Endothelial cell (in vitro differentiated cells): Measurements from ENCODE around the gene SLC49A4. TPM values are rescaled to one million over a fixed set of nuclear protein-coding genes. Genes with fewer than 3 reads are reported as not detected.

Experiments used
- DNase-seq: peaks from one replicate; pipeline ENCODE4 v3.0.0; 2021; ENCODE audit warnings: low spot score
- H3K27ac Mint-ChIP-seq: one replicate; pipeline ENCODE4 v1.8.0; 2021; ENCODE audit warnings: mixed read lengths, inconsistent platforms; ENCODE audit not compliant: unreplicated experiment
- H3K27me3 Mint-ChIP-seq: one replicate; pipeline ENCODE4 v1.8.0; 2021; ENCODE audit warnings: mild to moderate bottlenecking, moderate library complexity, mixed read lengths, inconsistent platforms; ENCODE audit not compliant: unreplicated experiment
- H3K36me3 Mint-ChIP-seq: one replicate; pipeline ENCODE4 v1.8.0; 2021; ENCODE audit warnings: mild to moderate bottlenecking, low read depth, mixed read lengths, inconsistent platforms; ENCODE audit not compliant: unreplicated experiment
- H3K4me1 Mint-ChIP-seq: one replicate; pipeline ENCODE4 v1.8.0; 2021; ENCODE audit warnings: mild to moderate bottlenecking, mixed read lengths, inconsistent platforms; ENCODE audit not compliant: unreplicated experiment
- H3K4me3 Mint-ChIP-seq: one replicate; pipeline ENCODE4 v1.8.0; 2021; ENCODE audit warnings: mild to moderate bottlenecking, mixed read lengths, inconsistent platforms; ENCODE audit not compliant: unreplicated experiment
- H3K9me3 Mint-ChIP-seq: one replicate; pipeline ENCODE4 v1.8.0; 2021; ENCODE audit warnings: mixed read lengths, inconsistent platforms; ENCODE audit not compliant: unreplicated experiment
- total RNA-seq: library from RNA; stranded (reverse); fragmentation: NEBNext Ultra II Directional; extraction: Animal tissue kit (Norgen Biotek cat#: 25700); gene quantifications from one replicate; pipeline ENCODE4 v1.2.1, GENCODE V29; 2021; ENCODE audit not compliant: unreplicated experiment
- TF ChIP-seq, protein P1 (sequence below): fragments of 200-600 bp; sonication (generic); IDR thresholded peaks from one replicate; pipeline ENCODE4 v1.5.0; 2021; ENCODE audit warnings: antibody characterized with exemption; ENCODE audit not compliant: unreplicated experiment

The SLC49A4 gene
- total RNA-seq, 1 donor from 2014 or later = 10.2 TPM

- peaks cover 2% of the 10 kb centered on the region for H3K27me3 Mint-ChIP-seq
- peaks cover 10% of the 10 kb centered on the region for H3K36me3 Mint-ChIP-seq
- DNase-seq = no peak
- H3K4me3 Mint-ChIP-seq = no peak overlapping the region
- H3K27ac Mint-ChIP-seq = no peak overlapping the region
- H3K4me1 Mint-ChIP-seq = peaks cover 8% of the 10 kb centered on the region
- no peaks in the 10 kb centered on the region for H3K9me3 Mint-ChIP-seq
- TF ChIP-seq, protein P1, sequence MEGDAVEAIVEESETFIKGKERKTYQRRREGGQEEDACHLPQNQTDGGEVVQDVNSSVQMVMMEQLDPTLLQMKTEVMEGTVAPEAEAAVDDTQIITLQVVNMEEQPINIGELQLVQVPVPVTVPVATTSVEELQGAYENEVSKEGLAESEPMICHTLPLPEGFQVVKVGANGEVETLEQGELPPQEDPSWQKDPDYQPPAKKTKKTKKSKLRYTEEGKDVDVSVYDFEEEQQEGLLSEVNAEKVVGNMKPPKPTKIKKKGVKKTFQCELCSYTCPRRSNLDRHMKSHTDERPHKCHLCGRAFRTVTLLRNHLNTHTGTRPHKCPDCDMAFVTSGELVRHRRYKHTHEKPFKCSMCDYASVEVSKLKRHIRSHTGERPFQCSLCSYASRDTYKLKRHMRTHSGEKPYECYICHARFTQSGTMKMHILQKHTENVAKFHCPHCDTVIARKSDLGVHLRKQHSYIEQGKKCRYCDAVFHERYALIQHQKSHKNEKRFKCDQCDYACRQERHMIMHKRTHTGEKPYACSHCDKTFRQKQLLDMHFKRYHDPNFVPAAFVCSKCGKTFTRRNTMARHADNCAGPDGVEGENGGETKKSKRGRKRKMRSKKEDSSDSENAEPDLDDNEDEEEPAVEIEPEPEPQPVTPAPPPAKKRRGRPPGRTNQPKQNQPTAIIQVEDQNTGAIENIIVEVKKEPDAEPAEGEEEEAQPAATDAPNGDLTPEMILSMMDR = no peak
Observed at GRCh38 chr3:122755491-122755890, 39.4 kb upstream of the SLC49A4 start.

- DNase-seq = no peak
- Mint-ChIP-seq H3K27ac (no peak overlapping the region), H3K27me3 (peaks cover 2% of the 10 kb centered on the region), H3K4me3 (no peak overlapping the region), H3K4me1 (peaks cover 8% of the 10 kb centered on the region), H3K36me3 (peaks cover 10% of the 10 kb centered on the region), H3K9me3 (no peaks in the 10 kb centered on the region)
- TF ChIP-seq, protein P1 = no peak
Observed at GRCh38 chr3:122758877-122759560, 35.9 kb upstream of the SLC49A4 start.

- Mint-ChIP-seq H3K36me3 (peaks cover 5% of the 10 kb centered on the region), H3K4me3 (no peak overlapping the region), H3K9me3 (no peaks in the 10 kb centered on the region), H3K27me3 (peaks cover 2% of the 10 kb centered on the region), H3K27ac (no peak overlapping the region), H3K4me1 (peaks cover 8% of the 10 kb centered on the region)
- DNase-seq = no peak
- TF ChIP-seq, protein P1 = no peak
Observed at GRCh38 chr3:122760453-122761271, 34.2 kb upstream of the SLC49A4 start.

DNA sequence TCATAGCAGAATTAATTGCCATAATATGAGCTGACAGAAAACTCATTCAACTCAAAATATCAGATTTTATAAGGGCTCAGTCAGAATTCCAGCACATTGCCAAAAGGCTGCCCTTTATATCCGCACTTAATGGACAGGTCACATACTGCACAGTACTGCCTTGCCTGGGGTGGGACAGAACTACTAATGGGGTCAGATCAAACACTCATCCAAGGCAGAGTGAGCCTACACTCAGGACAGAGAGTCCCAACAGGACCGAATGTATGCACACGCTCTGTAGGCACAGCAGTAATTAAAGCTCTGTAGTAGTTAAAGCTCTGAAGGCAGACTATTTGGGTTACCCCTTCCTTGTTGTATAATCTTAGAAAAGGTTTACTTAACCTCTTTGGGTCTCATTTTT, 28.4 kb upstream of the SLC49A4 start:
- peaks cover 8% of the 10 kb centered on the region for H3K36me3 Mint-ChIP-seq
- no peak overlapping the region for H3K27ac Mint-ChIP-seq
- peaks cover 2% of the 10 kb centered on the region for H3K27me3 Mint-ChIP-seq
- TF ChIP-seq, protein P1 = no peak
- H3K4me1 Mint-ChIP-seq = no peaks in the 10 kb centered on the region
- H3K4me3 Mint-ChIP-seq = no peak overlapping the region
- DNase-seq = no peak
- no peaks in the 10 kb centered on the region for H3K9me3 Mint-ChIP-seq
